ENCODE data around the gene NAIF1.
A peak's percentile ranks its signal among the peaks of the same experiment; 100 is the strongest.

The NAIF1 gene

GRCh38 chr9:128102196-128102595 is 35.1 kb upstream of the NAIF1 start:
- DNase-seq = no peak

GRCh38 chr9:128101690-128102089 is 34.6 kb upstream of the NAIF1 start:
- no peak for DNase-seq

- DNase-seq = no peak
Observed at GRCh38 chr9:128101231-128101661, 34.1 kb upstream of the NAIF1 start.

GRCh38 chr9:128100581-128100980 is 33.5 kb upstream of the NAIF1 start:
- no peak for DNase-seq

DNA sequence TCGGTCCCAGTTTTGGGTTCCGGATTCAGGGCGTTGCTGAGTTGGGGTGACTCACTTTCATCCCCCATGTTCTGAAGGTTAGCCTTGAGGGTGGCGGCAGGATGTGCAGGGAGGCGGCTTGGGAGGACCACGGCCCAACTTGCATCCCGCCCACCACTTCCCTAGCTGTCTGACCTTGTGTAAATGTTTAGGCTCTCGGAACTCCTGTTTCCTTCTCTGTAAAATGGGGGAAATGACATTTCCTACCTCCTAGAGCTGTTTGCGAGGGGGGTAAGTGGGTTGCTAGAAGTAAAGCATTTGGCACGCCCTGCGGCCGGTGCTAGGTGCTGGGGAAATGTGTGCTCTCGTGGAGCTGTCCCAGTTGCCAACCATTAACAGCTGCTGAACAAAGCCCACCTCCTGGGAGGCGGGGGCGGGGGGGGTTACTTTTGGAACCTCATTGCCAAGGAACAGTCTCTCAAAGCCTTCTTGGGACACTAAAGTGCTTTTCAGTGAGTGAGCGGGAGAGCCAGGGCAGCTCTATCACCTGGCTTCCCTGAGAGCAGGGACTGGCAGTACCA is 32.9 kb upstream of the NAIF1 start:
- no peak for DNase-seq

- DNase-seq = no peak
Observed at GRCh38 chr9:128099231-128099931, 32.3 kb upstream of the NAIF1 start.

- peak; percentile 55 for DNase-seq
Observed at GRCh38 chr9:128098297-128099230, 31.4 kb upstream of the NAIF1 start.

- DNase-seq = no peak
Observed at GRCh38 chr9:128097543-128098296, 30.6 kb upstream of the NAIF1 start.

DNA sequence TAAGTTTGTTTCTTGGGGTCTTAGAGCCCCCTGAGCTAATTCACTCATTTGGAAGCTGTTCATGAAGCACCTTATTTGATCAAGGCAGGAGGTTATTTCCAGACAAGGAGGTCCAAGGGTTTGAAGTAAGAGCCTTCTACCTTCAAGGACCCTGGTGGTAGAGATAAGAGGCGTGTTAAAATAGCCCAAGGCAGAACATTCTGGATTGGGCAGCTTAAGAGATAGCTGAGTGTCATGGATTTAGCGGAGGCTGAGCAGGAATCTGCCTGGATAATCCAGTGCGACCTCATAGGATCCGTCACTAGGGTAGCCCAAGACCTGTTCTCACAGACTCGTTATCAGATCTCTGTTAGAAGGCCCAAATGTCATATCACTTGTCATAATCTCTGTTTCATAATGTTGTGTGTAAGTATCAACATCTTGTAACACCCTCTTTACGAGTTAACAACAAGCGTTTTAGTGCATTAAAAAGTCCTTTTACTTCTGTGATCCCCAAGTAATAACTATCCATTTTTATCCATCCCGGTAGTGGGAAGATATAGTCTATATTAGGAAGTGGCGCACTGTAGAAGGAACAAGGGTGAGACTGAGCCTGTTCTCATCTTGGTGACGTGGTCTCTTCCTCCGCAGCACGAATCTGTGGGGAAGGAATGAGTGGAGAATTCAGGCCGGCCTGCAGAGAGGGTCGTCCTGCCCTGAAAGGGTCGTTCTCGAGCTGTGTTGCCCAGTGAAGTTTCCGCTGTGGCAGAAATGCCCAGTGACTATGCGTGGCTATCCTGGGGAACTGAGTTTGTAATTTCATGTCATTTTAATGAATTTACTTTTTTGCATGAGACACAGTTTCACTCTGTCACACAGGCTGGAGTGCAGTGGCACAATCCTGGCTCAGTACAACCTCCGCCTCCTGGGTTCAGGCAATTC is 29.8 kb upstream of the NAIF1 start:
- DNase-seq = no peak

GRCh38 chr9:128094950-128095544 is 27.9 kb upstream of the NAIF1 start:
- no peak for DNase-seq

DNA sequence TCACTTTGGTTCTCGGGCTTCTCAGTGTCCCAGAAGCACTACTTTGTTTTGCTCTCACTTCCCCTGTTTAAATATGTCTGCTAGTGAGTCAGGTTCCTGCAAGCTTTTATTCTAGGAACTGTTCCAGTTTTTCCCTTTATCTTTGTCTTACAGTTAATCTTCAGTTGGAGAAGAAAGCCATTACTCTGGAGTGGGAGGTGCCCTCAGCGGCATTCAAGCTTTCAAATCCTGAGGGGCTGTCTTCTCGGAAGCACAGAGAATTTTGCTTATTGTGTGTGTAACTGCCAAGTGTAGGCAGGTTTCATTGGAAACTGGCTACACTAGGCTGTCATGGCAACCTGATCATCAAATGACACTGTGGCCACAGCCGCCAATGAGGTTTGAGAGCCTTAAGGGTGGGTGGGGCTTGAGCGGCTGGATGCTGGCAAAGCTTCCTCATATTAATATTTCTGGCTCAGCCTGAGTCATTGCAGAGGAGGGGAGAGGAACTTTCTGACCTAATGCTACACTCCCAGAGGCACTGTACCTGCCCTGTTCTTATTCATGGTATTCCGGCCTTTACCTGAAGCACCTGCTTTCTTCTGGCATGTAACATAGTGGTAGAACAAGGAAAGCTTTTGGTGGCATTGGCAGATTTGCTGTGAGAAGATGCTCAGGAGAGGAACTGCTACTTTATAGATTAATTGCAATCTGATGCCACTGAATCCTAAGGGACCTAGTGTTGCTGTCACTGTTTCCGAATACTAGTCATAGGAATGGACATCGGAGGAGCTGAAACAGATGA is 27.2 kb upstream of the NAIF1 start:
- peak; percentile 83 for DNase-seq

DNA sequence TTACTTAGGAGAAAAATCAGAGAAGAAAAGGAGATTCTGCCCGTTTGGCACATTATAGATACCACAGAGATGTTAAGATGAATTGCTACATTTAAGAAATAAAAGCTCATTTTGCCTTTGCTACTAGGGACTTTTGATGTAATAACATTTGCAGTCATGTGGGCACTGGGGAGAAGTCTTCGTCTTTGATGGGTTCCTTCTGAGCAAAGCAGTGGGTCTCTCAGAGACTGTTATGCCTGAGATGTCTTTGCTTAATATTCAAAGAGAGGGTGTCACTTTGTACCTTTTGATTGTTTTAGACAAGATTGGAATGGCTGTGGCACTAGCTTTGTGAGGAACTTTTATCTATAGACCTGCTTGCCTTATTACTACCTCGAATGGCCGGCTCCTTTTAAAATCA is 25.9 kb upstream of the NAIF1 start:
- no peak for DNase-seq

- DNase-seq = no peak
Observed at GRCh38 chr9:128092199-128092977, 25.3 kb upstream of the NAIF1 start.

- DNase-seq = no peak
Observed at GRCh38 chr9:128091571-128091970, 24.5 kb upstream of the NAIF1 start.

GRCh38 chr9:128091144-128091543 is 24.0 kb upstream of the NAIF1 start:
- DNase-seq = no peak

DNA sequence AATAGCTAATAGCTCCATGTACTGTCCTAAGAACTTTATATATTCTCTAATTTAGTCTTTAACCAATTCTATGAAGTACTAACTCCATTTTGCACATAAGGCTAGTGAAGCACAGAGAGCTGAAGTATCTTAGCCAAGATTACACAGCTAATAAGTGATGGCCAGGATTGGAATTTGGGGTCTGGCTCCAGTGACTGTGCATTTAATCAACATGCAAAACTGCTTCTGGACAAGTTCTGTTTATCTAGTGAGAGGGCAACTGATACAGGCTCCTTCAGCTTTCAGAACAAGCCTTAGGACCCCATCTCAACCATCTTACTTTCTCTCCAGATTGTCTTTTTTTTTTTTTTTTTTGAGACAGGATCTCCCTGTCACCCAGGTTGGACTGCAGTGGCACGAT is 22.2 kb upstream of the NAIF1 start:
- no peak for DNase-seq

GRCh38 chr9:128088253-128088945 is 21.3 kb upstream of the NAIF1 start:
- no peak for DNase-seq

GRCh38 chr9:128087262-128087661 is 20.1 kb upstream of the NAIF1 start:
- DNase-seq = no peak

DNA sequence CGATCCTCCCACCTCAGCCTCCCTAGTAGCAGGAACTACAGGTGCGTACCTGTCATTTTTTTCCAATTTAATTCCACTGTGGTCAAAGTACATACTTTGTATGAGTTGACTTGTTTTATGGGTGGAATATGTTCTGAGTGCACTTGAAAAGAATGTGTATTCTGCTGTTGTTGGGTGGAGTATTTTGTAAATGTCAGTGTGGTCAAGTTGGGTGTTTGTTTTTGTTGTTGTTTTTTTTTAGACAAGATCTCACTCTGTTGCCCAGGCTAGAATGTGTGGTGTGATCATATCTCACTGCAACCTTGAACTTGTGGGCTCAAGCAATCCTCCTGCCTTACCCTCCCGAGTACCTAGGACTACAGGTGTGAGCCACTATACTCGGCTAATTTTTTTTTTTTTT is 18.8 kb upstream of the NAIF1 start:
- DNase-seq = no peak
